HUDEP-2 (cell line): ENCODE measurements around the gene COX7B2.

Experiments
- DNase-seq, 76 experiments: peaks; one replicate each; lab custom pipeline; 2025; ENCODE audit not compliant: unreplicated experiment in 76 of 76; lab: John Stamatoyannopoulos, UW

COX7B2 gene

GRCh38 chr4:46894826-46895225 lies 14.2 kb downstream of the COX7B2 start:
- no peak for DNase-seq

GRCh38 chr4:46890056-46890455 lies 19.0 kb downstream of the COX7B2 start:
- no peak for DNase-seq

GRCh38 chr4:46889410-46889809 lies 19.6 kb downstream of the COX7B2 start:
- DNase-seq = no peak

GRCh38 chr4:46886711-46887110 lies 22.3 kb downstream of the COX7B2 start:
- DNase-seq = peak in 23 of 76 experiments; percentile 1 to 49 (median 19)

GRCh38 chr4:46878641-46879040 lies 30.4 kb downstream of the COX7B2 start:
- DNase-seq = no peak

GRCh38 chr4:46874811-46875210 lies 34.2 kb downstream of the COX7B2 start:
- peak in 61 of 76 experiments; percentile 0 to 92 (median 54) for DNase-seq

GRCh38 chr4:46870411-46870810 lies 38.6 kb downstream of the COX7B2 start:
- peak in 49 of 76 experiments; percentile 1 to 79 (median 35) for DNase-seq

GRCh38 chr4:46856333-46856732 lies 52.7 kb downstream of the COX7B2 start:
- no peak for DNase-seq

GRCh38 chr4:46852800-46853199 lies 56.2 kb downstream of the COX7B2 start:
- peak in 61 of 76 experiments; percentile 1 to 75 (median 32) for DNase-seq

- DNase-seq = no peak
Measured at GRCh38 chr4:46850026-46850425, 59.0 kb downstream of the COX7B2 start.

GRCh38 chr4:46844325-46844917 lies 64.6 kb downstream of the COX7B2 start:
- peak in 70 of 76 experiments; percentile 1 to 80 (median 48) for DNase-seq

- no peak for DNase-seq
Measured at GRCh38 chr4:46839128-46839527, 69.9 kb downstream of the COX7B2 start.

GRCh38 chr4:46837639-46838038 lies 71.4 kb downstream of the COX7B2 start:
- DNase-seq = no peak

GRCh38 chr4:46836584-46836983 lies 72.5 kb downstream of the COX7B2 start:
- no peak for DNase-seq

GRCh38 chr4:46830971-46831454 lies 78.0 kb downstream of the COX7B2 start:
- DNase-seq = no peak

- no peak for DNase-seq
Measured at GRCh38 chr4:46820154-46820553, 88.9 kb downstream of the COX7B2 start.

GRCh38 chr4:46819095-46819494 lies 90.0 kb downstream of the COX7B2 start:
- no peak for DNase-seq

- no peak for DNase-seq
Measured at GRCh38 chr4:46818604-46819003, 90.4 kb downstream of the COX7B2 start.

- no peak for DNase-seq
Measured at GRCh38 chr4:46817806-46818205, 91.2 kb downstream of the COX7B2 start.

GRCh38 chr4:46804781-46805413 lies 104.1 kb downstream of the COX7B2 start:
- no peak for DNase-seq

- DNase-seq = no peak
Measured at GRCh38 chr4:46793036-46793435, 116.0 kb downstream of the COX7B2 start.

- no peak for DNase-seq
Measured at GRCh38 chr4:46781434-46782092, 127.5 kb downstream of the COX7B2 start.
